PC-3 (cell line): ENCODE data around the gene ARFGAP1. TPM values are rescaled to one million over a fixed set of nuclear protein-coding genes. Genes with fewer than 3 reads are reported as not detected.

ENCODE experiments used
- ATAC-seq: fragments of 200-7000 bp; cut with Tn5 transposase; 2 replicates; pipeline ENCODE4 v1.9.1; 2020; ENCODE audit warnings: mild to moderate bottlenecking, moderate library complexity
- BruUV-seq: library from RNA; stranded (reverse); fragments of 400-500 nt; replicated peaks from 2 replicates; lab custom pipeline; 2021; lab: Mats Ljungman, UMichigan
- CTCF ChIA-PET: fragments of 300-600 bp; sonication (Branson Sonifier 250); formaldehyde crosslinking; loops from one replicate; lab custom pipeline; 2022; ENCODE audit warnings: antibody characterized with exemption; lab: Charles Lee
- POLR2A ChIA-PET: fragments of 300-600 bp; sonication (Branson Sonifier 250); formaldehyde crosslinking; loops from one replicate; lab custom pipeline; 2022; ENCODE audit warnings: antibody characterized with exemption; ENCODE audit not compliant: unreplicated experiment; lab: Charles Lee
- DNase-seq: peaks from one replicate; pipeline ENCODE4 v3.0.0-alpha.2; 2015
- H2AFZ ChIP-seq: fragments of 300-600 bp; sonication (generic); 2 replicates; pipeline ENCODE4 v1.6.0; 2016; ENCODE audit warnings: antibody characterized with exemption, low read length
- H3F3A ChIP-seq: fragments of 300-600 bp; sonication (generic); one replicate; pipeline ENCODE4 v1.6.0; 2017; ENCODE audit warnings: antibody characterized with exemption, low read length, control low read depth, mild to moderate bottlenecking; ENCODE audit not compliant: unreplicated experiment
- H3K27ac ChIP-seq: fragments of 300-600 bp; sonication (generic); 2 replicates; pipeline ENCODE4 v1.5.1; 2016; ENCODE audit warnings: mild to moderate bottlenecking, low read length
- H3K27me3 ChIP-seq: fragments of 300-600 bp; sonication (generic); 2 replicates; pipeline ENCODE4 v1.6.1; 2016; ENCODE audit warnings: low read length, mixed read lengths
- H3K36me3 ChIP-seq: fragments of 300-600 bp; sonication (generic); 2 replicates; pipeline ENCODE4 v1.6.1; 2016; ENCODE audit warnings: low read depth, mixed run types, low read length, mixed read lengths
- H3K4me1 ChIP-seq: fragments of 300-600 bp; sonication (generic); 2 replicates; pipeline ENCODE4 v1.5.1; 2016; ENCODE audit warnings: low read length; ENCODE audit not compliant: insufficient read depth
- H3K4me2 ChIP-seq: fragments of 300-600 bp; sonication (generic); 2 replicates; pipeline ENCODE4 v1.6.0; 2016; ENCODE audit warnings: low read length
- H3K4me3 ChIP-seq: fragments of 300-600 bp; sonication (generic); 2 replicates; pipeline ENCODE4 v1.5.1; 2016; ENCODE audit warnings: mild to moderate bottlenecking, low read length, mixed read lengths
- H3K79me2 ChIP-seq: fragments of 300-600 bp; sonication (generic); 2 replicates; pipeline ENCODE4 v1.6.1; 2017; ENCODE audit warnings: low read length, mixed read lengths
- H3K9ac ChIP-seq: fragments of 300-600 bp; sonication (generic); 2 replicates; pipeline ENCODE4 v1.6.0; 2016; ENCODE audit warnings: mild to moderate bottlenecking, low read length
- H3K9me2 ChIP-seq: fragments of 300-600 bp; sonication (generic); replicated peaks from 2 replicates; pipeline ENCODE4 v1.6.1; 2016; ENCODE audit warnings: mixed run types, low read length, mixed read lengths
- H3K9me3 ChIP-seq: fragments of 300-600 bp; sonication (generic); 2 replicates; pipeline ENCODE4 v1.6.1; 2016; ENCODE audit warnings: low read length, mixed read lengths
- H4K20me1 ChIP-seq: fragments of 300-600 bp; sonication (generic); 2 replicates; pipeline ENCODE4 v1.6.1; 2016; ENCODE audit warnings: low read length, mixed read lengths
- EZH2 ChIP-seq: fragments of 300-600 bp; sonication (generic); IDR thresholded peaks from one replicate; pipeline ENCODE4 v1.6.1; 2017; ENCODE audit warnings: antibody characterized with exemption, mild to moderate bottlenecking, low read length; ENCODE audit not compliant: unreplicated experiment
- EZH2phosphoT487 ChIP-seq: fragments of 300-600 bp; sonication (generic); IDR thresholded peaks from 2 replicates; pipeline ENCODE4 v1.6.1; 2018; ENCODE audit warnings: mild to moderate bottlenecking, antibody characterized with exemption, low read length, borderline replicate concordance
- intact Hi-C: fragments of 100-400 bp; cut with micrococcal nuclease; formaldehyde crosslinking; loops from 2 replicates; pipeline ENCODE4 v1.9.0; 2023
- total RNA-seq: library from RNA; depleted of rRNA; stranded (reverse); fragments of >200 nt; gene quantifications from 2 replicates; pipeline ENCODE4 v1.2.3, GENCODE V29; 2014
- TF ChIP-seq, protein P1 (sequence below): fragments of 300-600 bp; sonication (generic); conservative IDR thresholded peaks from 2 replicates; pipeline ENCODE4 v1.5.1; 2017; ENCODE audit warnings: antibody characterized with exemption, low read depth, mild to moderate bottlenecking, low read length

ARFGAP1 gene
- total RNA-seq, 1 experiment from 2014 or later: 75.6 TPM

DNA sequence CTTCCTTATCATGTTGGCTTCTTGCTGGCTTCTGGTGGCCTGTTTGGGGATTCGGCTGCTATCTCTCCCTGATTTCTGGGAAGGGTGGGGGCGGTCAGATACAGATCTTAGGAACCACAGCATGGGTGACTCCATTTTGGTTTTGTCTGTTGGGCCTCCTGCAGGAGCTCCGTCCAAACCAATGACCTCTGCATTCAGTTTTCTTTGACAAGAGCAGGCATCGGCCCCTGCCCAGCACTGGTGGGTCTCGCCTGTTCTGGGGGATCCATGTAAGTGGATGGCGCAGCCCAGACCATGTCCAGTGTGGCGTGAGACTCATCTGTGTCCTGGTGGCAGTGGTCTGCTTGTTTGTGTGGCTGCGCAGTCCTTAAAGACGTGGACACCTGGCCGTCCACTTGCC, 8.6 kb upstream of the ARFGAP1 start:
- no peak overlapping the region for H3K27ac ChIP-seq
- ChIA-PET POLR2A (no interaction called here), CTCF (no interaction called here)
- DNase-seq: no peak
- no peaks in the 10 kb centered on the region for H3F3A ChIP-seq
- H3K9me2 ChIP-seq: no peaks in the 10 kb centered on the region
- H3K4me2 ChIP-seq: no peak overlapping the region
- H3K4me1 ChIP-seq: no peaks in the 10 kb centered on the region
- H4K20me1 ChIP-seq: no peaks in the 10 kb centered on the region
- no peaks in the 10 kb centered on the region for H3K9me3 ChIP-seq
- no peak overlapping the region for H3K9ac ChIP-seq
- TF ChIP-seq EZH2phosphoT487 (no peak), EZH2 (no peak)
- TF ChIP-seq, protein P1, sequence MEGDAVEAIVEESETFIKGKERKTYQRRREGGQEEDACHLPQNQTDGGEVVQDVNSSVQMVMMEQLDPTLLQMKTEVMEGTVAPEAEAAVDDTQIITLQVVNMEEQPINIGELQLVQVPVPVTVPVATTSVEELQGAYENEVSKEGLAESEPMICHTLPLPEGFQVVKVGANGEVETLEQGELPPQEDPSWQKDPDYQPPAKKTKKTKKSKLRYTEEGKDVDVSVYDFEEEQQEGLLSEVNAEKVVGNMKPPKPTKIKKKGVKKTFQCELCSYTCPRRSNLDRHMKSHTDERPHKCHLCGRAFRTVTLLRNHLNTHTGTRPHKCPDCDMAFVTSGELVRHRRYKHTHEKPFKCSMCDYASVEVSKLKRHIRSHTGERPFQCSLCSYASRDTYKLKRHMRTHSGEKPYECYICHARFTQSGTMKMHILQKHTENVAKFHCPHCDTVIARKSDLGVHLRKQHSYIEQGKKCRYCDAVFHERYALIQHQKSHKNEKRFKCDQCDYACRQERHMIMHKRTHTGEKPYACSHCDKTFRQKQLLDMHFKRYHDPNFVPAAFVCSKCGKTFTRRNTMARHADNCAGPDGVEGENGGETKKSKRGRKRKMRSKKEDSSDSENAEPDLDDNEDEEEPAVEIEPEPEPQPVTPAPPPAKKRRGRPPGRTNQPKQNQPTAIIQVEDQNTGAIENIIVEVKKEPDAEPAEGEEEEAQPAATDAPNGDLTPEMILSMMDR: no peak
- no peak for ATAC-seq
- H3K36me3 ChIP-seq: no peaks in the 10 kb centered on the region
- H3K27me3 ChIP-seq: peaks cover 24% of the 10 kb centered on the region
- H2AFZ ChIP-seq: no peak overlapping the region
- BruUV-seq: no TSS peak
- no peaks in the 10 kb centered on the region for H3K79me2 ChIP-seq
- intact Hi-C loops: no loop called here
- no peak overlapping the region for H3K4me3 ChIP-seq

DNA sequence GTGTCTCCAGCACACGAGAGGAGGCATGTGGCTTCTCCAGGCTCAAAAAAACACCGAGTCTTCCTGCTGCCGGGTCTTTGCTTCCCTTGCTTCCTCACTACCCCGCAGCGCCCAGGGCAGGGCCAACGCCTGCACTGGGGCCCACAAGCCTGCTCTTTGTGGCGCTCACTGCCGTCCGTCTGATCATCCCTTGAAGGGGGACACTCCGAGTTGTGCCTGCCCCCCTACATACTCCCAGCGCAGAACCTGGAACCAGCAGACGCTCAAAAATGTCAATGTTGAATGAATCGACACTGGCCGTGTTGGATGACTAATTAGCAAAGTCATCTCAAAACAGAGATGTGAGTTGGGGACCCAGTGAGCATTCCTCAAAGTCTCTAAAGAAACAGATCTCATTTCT, 8.1 kb upstream of the ARFGAP1 start:
- DNase-seq: no peak
- Histone ChIP-seq H3K9me3 (no peaks in the 10 kb centered on the region), H3K79me2 (no peaks in the 10 kb centered on the region), H4K20me1 (no peaks in the 10 kb centered on the region), H3K4me3 (no peak overlapping the region), H3K4me1 (no peaks in the 10 kb centered on the region), H2AFZ (no peak overlapping the region), H3K27ac (no peak overlapping the region), H3K9me2 (no peaks in the 10 kb centered on the region), H3K27me3 (peaks cover 24% of the 10 kb centered on the region), H3K9ac (no peak overlapping the region), H3F3A (no peaks in the 10 kb centered on the region), H3K36me3 (no peaks in the 10 kb centered on the region), H3K4me2 (no peak overlapping the region)
- intact Hi-C loops: no loop called here
- TF ChIP-seq, protein P1: no peak
- no peak for TF ChIP-seq EZH2
- no peak for TF ChIP-seq EZH2phosphoT487
- CTCF ChIA-PET: no interaction called here
- no peak for ATAC-seq
- POLR2A ChIA-PET: no interaction called here
- BruUV-seq: no TSS peak

DNA sequence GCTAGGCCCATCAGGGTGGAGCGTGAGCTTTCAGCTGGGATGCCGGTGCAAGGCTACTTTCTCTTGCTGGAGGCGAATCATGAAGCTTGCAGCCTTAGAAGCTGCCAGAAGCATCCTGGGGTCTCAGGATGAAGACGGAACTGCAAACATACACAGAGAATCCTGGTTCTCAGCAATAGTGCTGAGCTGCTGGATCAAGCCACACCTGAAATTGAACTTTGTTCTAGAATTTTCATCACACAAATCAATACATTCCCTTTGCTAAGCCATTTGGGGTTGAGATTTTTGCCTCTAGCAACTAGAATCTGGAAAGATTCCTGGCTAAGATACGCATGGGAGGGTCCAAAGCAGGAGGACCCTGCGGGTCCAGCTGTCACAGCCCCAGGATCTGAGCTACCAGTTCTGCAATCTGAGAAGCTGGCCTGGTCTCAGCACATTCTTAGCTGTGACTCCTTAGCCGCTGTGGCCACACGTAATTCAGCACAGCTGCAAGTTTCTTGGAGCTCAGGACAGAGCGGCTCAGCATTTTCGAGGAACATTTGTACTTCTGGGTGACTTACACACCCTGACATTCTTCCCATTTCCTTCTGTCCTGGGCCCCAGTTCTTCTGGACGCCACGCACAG, 6.6 kb upstream of the ARFGAP1 start:
- Histone ChIP-seq H3K4me1 (no peaks in the 10 kb centered on the region), H3K9ac (no peak overlapping the region), H3K9me3 (no peaks in the 10 kb centered on the region), H3K79me2 (no peaks in the 10 kb centered on the region), H3K9me2 (no peaks in the 10 kb centered on the region), H3F3A (no peaks in the 10 kb centered on the region), H3K27ac (no peak overlapping the region), H4K20me1 (no peaks in the 10 kb centered on the region), H3K36me3 (no peaks in the 10 kb centered on the region), H2AFZ (no peak overlapping the region), H3K27me3 (peaks cover 24% of the 10 kb centered on the region), H3K4me3 (no peak overlapping the region), H3K4me2 (no peak overlapping the region)
- intact Hi-C loops: no loop called here
- ChIA-PET POLR2A (no interaction called here), CTCF (interaction anchor here (0.6 kb wide), 1 partner anchor 50 kb away, joined by 3 read pairs; the partner anchor contains the start of gene YTHDF1)
- DNase-seq: no peak
- TF ChIP-seq EZH2phosphoT487: no peak
- TF ChIP-seq EZH2: no peak
- TF ChIP-seq, protein P1: no peak
- no peak for ATAC-seq
- BruUV-seq: no TSS peak
